Duodenal mucosa (tissue), 2 donors: ENCODE results near the gene TWIST2.

ENCODE experiments used
- H3K27ac ChIP-seq: one replicate; pipeline ENCODE4 v1.7.0; 2013; ENCODE audit warnings: low read depth, low read length
- H3K27me3 ChIP-seq, 2 donors: one replicate each; pipeline ENCODE4 v1.7.0; 2013; ENCODE audit warnings: low read length in 2 of 2, control low read depth in 1 of 2; ENCODE audit not compliant: insufficient read depth in 2 of 2, control insufficient read depth in 1 of 2
- H3K36me3 ChIP-seq, 2 donors: one replicate each; pipeline ENCODE4 v1.7.0; 2013; ENCODE audit warnings: low read length in 2 of 2, control low read depth in 1 of 2; ENCODE audit not compliant: insufficient read depth in 2 of 2, control insufficient read depth in 1 of 2
- H3K4me1 ChIP-seq, 2 donors: one replicate each; pipeline ENCODE4 v1.7.0; 2013; ENCODE audit warnings: low read length in 2 of 2, control low read depth in 1 of 2; ENCODE audit not compliant: insufficient read depth in 2 of 2, control insufficient read depth in 1 of 2
- H3K4me3 ChIP-seq, 2 donors: one replicate each; pipeline ENCODE4 v1.7.0; 2013; ENCODE audit warnings: low read length in 2 of 2, low read depth in 1 of 2
- H3K9ac ChIP-seq, 2 donors: one replicate each; pipeline ENCODE4 v1.7.0; 2013; ENCODE audit warnings: low read length in 2 of 2, low read depth in 1 of 2
- H3K9me3 ChIP-seq, 2 donors: one replicate each; pipeline ENCODE4 v1.7.0; 2013; ENCODE audit warnings: low read length in 2 of 2, control low read depth in 1 of 2; ENCODE audit not compliant: control insufficient read depth in 1 of 2

Gene TWIST2

DNA sequence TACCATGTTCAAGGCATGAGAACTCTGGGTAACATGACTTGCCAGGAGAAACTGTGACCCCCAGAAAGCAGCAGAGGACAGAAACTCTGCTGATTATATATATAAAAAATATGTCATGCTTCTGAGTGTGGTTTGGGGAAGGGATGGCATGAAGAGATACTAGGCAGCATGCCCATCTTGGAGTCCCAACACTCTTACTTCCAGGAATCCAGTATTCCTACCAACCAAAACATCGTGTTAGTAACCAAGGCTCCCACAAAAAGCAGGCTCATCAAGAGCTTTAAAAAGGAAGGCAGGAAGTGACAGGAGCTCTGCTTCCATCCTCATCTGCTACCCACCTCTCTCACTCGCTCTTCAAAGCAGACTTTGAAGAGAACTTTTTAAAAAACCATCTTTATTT, 31.6 kb upstream of the TWIST2 start:
- Histone ChIP-seq H3K4me1 (no peaks in the 10 kb centered on the region), H3K9ac (no peak overlapping the region), H3K27ac (no peak overlapping the region), H3K36me3 (no peaks in the 10 kb centered on the region), H3K9me3 (no peaks in the 10 kb centered on the region), H3K4me3 (no peak overlapping the region), H3K27me3 (peaks cover 0 to 3% of the 10 kb centered on the region in 2 donors)

DNA sequence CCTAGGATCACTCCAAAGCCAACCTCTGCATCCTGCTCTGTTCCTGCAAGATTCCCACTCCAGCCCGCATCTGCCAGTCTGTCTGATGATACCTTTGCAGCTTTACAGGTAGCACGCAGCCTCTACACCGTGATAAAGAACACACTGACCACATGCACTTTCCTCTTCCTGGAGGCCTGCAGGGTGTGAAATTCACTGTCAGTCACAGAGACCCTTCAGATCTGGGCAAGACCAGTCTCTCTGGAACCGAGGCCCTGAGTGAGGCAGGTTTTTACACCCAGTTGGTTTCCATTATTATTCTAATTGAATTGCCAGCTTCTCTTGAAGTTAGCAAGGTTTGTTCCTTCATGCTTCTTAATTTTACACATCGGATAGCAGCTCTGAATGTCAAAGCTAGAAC, 30.5 kb upstream of the TWIST2 start:
- no peak overlapping the region for H3K27ac ChIP-seq
- H3K4me3 ChIP-seq, result no peak overlapping the region
- H3K9ac ChIP-seq, result no peak overlapping the region
- H3K4me1 ChIP-seq, result no peaks in the 10 kb centered on the region
- H3K9me3 ChIP-seq, result no peaks in the 10 kb centered on the region
- peaks cover 0 to 3% of the 10 kb centered on the region in 2 donors for H3K27me3 ChIP-seq
- H3K36me3 ChIP-seq, result no peaks in the 10 kb centered on the region

DNA sequence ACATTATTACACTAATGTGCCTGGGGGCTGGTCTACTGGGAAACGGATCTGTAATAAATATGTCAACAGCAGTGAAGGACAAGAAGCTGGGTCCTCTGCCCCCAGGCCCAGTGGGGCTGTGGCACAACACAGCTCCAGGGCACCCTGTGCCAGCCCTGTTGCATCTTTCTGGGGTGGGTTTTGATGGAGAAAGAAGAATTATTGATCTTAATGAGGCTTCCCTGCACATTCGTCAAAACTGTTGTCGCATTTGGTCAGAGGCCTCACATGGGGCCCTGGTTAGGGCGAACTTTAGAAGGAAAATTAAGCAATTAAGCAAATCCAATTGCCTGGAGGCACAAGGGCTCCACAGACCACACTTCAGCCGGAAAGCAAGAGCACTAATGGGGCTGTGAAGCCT, 30.0 kb upstream of the TWIST2 start:
- Histone ChIP-seq H3K27ac (no peak overlapping the region), H3K27me3 (peaks cover 0 to 3% of the 10 kb centered on the region in 2 donors), H3K9me3 (no peaks in the 10 kb centered on the region), H3K4me1 (no peaks in the 10 kb centered on the region), H3K4me3 (no peak overlapping the region), H3K36me3 (no peaks in the 10 kb centered on the region), H3K9ac (no peak overlapping the region)

DNA sequence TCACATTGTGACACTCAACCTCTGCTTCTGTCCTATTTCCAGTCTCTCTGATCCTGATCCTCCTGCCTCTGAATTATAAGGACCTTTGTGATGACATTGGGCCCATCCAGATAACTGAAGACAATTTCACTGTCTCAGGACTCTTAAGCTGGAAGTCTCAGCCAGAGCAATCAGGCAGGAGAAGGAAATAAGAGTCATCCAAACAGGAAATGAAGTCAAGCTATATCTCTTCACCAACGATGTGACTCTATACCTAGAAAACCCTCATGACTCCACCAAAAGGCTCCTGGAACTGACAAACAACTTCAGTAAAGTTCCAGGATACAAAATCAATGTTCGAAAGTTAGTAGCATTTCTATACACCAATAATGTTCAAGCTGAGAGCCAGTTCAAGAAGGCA, 29.3 kb upstream of the TWIST2 start:
- no peak overlapping the region for H3K27ac ChIP-seq
- no peaks in the 10 kb centered on the region for H3K9me3 ChIP-seq
- H3K4me1 ChIP-seq, result no peaks in the 10 kb centered on the region
- H3K4me3 ChIP-seq, result no peak overlapping the region
- H3K27me3 ChIP-seq, result peaks cover 0 to 3% of the 10 kb centered on the region in 2 donors
- H3K9ac ChIP-seq, result no peak overlapping the region
- H3K36me3 ChIP-seq, result no peaks in the 10 kb centered on the region

DNA sequence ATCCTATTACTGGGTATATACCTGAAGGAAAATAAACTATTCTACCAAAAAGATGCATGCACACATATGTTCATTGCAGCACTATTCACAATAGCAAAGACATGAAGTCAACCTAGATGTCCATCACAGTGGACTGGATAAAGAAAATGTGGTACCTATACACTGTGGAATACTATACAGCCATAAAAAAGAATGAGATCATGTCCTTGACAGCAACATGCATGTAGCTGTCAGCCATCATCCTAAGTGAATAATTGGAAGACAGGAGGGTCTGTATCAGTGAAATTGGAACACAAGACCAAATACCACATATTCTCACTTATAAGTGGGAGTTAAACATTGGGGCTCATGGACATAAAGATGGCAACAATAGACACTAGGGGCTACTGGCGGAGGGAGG, 27.7 kb upstream of the TWIST2 start:
- H3K9ac ChIP-seq, result no peak overlapping the region
- no peaks in the 10 kb centered on the region for H3K27me3 ChIP-seq
- H3K4me3 ChIP-seq, result no peak overlapping the region
- H3K9me3 ChIP-seq, result no peaks in the 10 kb centered on the region
- no peaks in the 10 kb centered on the region for H3K36me3 ChIP-seq
- no peaks in the 10 kb centered on the region for H3K4me1 ChIP-seq
- H3K27ac ChIP-seq, result no peak overlapping the region

DNA sequence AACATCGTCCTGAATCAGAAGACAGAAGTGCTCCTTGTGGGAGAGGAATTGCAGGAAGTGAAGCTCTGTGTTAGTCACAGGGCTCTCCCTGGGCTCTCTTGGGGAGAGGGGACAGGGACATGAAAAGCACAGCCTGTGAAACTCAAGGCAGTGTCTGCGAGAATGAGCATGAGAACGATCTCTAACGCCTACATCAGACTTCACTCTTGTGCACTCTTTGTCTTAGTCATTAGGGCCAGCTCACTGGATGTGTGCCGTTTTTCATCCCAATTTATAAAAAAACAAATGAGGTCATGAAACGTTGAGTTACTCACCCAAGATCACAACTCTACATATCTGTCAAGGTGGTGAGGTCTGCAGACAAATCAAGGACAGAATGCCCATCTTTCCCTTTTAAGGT, 27.0 kb upstream of the TWIST2 start:
- Histone ChIP-seq H3K9ac (no peak overlapping the region), H3K27me3 (no peaks in the 10 kb centered on the region), H3K9me3 (no peaks in the 10 kb centered on the region), H3K27ac (no peak overlapping the region), H3K4me1 (no peaks in the 10 kb centered on the region), H3K36me3 (no peaks in the 10 kb centered on the region), H3K4me3 (no peak overlapping the region)

DNA sequence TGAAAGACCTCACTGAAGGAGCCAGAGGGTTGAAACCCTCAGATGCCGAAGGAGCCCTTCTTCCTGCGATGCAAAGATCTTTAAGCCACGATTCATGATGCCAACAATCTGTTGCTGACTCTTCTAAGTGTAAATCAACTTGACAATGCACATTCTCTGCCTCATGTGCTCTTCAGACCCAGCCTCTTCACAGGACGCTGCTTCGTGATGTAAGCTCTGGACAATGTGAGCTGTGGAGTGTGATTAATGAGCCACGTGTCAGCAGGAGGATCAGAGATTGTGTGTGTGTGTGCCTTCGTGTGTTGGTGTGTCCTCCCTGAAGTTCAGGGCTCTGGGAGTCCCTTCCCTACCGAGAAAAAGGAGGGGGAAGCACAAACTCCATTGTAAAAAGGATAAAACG, 26.5 kb upstream of the TWIST2 start:
- no peak overlapping the region for H3K4me3 ChIP-seq
- no peaks in the 10 kb centered on the region for H3K36me3 ChIP-seq
- H3K9me3 ChIP-seq, result no peaks in the 10 kb centered on the region
- no peaks in the 10 kb centered on the region for H3K4me1 ChIP-seq
- H3K9ac ChIP-seq, result no peak overlapping the region
- H3K27me3 ChIP-seq, result no peaks in the 10 kb centered on the region
- H3K27ac ChIP-seq, result no peak overlapping the region

DNA sequence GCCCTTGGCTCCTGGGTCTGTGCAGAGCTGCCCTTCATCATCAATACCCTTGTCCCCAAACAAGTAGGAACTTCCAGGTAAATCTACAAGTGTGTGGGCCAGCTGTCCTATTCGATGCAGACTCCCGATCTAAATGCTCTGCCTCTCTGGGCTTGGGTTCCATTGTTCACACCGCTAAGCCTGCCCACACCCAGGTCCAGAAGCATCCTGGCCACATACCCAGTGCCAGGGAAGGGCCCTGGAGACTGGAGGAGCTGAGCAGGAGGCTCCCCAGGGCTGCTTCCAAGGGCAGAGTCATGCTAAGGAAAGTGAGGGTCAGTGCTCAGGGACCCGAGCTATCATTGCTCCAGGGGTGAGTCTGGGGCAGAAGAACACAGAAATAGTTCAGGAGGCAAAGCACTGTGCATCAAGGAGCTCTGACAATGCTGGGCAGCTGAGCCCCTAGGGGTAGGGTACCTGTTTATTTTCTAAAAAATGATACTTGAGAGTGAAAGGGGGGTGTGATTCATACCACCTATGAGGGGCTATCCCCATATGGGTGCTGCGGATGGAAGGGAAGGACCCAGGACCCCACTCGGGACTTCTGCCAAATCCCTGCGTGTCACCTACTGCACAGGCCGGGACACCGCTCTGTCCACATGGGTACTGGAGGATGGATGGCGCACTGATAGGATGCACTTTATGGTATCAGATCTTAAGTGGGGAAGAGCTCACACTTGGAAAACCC, 25.8 kb upstream of the TWIST2 start:
- H3K27me3 ChIP-seq, result no peaks in the 10 kb centered on the region
- no peak overlapping the region for H3K27ac ChIP-seq
- no peaks in the 10 kb centered on the region for H3K36me3 ChIP-seq
- no peak overlapping the region for H3K4me3 ChIP-seq
- no peaks in the 10 kb centered on the region for H3K9me3 ChIP-seq
- H3K9ac ChIP-seq, result no peak overlapping the region
- no peaks in the 10 kb centered on the region for H3K4me1 ChIP-seq

DNA sequence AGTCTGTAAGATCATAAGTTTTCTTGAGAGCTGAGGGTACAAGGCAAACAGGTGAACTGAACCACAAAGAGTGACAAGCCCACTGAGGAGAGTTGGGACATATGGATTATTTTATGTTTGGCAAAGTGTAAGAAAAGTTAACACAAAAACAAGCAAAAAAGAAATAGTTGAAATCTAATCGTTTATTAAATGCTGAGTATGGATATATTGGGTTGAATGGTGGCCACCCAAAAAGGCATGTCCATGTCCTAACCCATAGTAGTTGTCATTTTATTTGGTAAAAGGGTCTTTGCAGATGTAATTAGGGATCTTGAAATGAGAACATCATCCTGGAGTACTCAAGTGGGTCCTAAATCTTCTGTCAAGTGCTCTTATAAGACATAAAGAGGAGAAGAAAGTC, 24.9 kb upstream of the TWIST2 start:
- Histone ChIP-seq H3K36me3 (no peaks in the 10 kb centered on the region), H3K27me3 (no peaks in the 10 kb centered on the region), H3K27ac (no peak overlapping the region), H3K9me3 (no peaks in the 10 kb centered on the region), H3K4me1 (no peaks in the 10 kb centered on the region), H3K9ac (no peak overlapping the region), H3K4me3 (no peak overlapping the region)

DNA sequence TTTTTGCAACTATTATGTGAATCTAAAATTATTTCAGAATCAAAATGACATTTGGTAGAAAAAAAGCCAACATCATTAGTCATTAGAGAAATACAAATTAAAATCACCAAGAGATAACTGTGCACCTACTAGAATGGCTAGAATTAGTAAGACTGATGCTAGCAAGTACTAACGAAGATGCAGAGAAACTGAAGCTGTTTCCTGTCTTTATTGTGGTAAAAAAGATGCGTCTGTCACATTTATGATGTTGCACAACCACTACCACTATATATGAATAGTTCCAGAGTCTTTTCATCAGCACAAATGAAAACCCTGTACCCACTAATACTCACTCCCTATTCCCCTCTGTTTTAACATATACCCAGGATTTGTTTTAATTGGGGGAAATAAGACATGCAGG, 16.7 kb upstream of the TWIST2 start:
- no peak overlapping the region for H3K27ac ChIP-seq
- H3K9ac ChIP-seq, result no peak overlapping the region
- no peaks in the 10 kb centered on the region for H3K9me3 ChIP-seq
- peaks cover 0 to 3% of the 10 kb centered on the region in 2 donors for H3K27me3 ChIP-seq
- no peaks in the 10 kb centered on the region for H3K4me1 ChIP-seq
- H3K4me3 ChIP-seq, result no peak overlapping the region
- no peaks in the 10 kb centered on the region for H3K36me3 ChIP-seq

DNA sequence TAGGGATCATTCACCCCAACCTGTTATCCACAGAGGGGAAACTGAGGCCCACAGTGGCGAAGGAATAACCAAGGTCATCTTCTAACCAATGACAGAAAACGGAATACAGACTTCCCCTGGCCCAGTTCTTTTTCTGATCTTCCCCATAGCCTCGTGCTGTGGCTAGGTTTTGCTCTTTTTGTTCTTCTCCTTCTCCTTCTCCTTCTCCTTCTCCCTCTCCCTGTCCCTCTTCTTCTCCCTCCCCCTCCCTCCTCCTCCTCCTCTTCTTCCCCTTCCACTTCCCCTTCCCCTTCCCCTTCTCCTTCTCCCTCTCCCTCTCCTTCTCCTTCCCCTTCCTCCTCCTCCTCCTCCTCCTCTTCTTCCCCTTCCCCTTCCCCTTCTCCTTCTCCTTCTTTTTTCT, 12.9 kb upstream of the TWIST2 start:
- Histone ChIP-seq H3K4me1 (no peaks in the 10 kb centered on the region), H3K36me3 (no peaks in the 10 kb centered on the region), H3K27me3 (peaks cover 0 to 3% of the 10 kb centered on the region in 2 donors), H3K9me3 (no peaks in the 10 kb centered on the region), H3K9ac (no peak overlapping the region), H3K27ac (no peak overlapping the region), H3K4me3 (no peak overlapping the region)
